Thyroid gland (tissue), 4 donors: Measurements from ENCODE around the gene LSM4.

ENCODE experiments used
- POLR2A ChIP-seq, 2 donors: fragments of 450-650 bp; IDR thresholded peaks; one replicate each; pipeline ENCODE4 v1.6.1; 2017; ENCODE audit warnings: antibody characterized with exemption in 2 of 2, mild to moderate bottlenecking in 2 of 2, moderate library complexity in 1 of 2
- TF ChIP-seq, protein P1 (sequence below), 6 experiments: fragments of 200-600 bp in 3 of 6; fragments of 450-650 bp in 3 of 6; sonication (generic) in 3 of 6; IDR thresholded peaks; one replicate each; pipeline ENCODE4 v1.5.1; 2016 to 2019; ENCODE audit warnings: antibody characterized with exemption in 6 of 6, mild to moderate bottlenecking in 2 of 6, inconsistent platforms in 1 of 6, moderate library complexity in 1 of 6

- TF ChIP-seq, protein P1, sequence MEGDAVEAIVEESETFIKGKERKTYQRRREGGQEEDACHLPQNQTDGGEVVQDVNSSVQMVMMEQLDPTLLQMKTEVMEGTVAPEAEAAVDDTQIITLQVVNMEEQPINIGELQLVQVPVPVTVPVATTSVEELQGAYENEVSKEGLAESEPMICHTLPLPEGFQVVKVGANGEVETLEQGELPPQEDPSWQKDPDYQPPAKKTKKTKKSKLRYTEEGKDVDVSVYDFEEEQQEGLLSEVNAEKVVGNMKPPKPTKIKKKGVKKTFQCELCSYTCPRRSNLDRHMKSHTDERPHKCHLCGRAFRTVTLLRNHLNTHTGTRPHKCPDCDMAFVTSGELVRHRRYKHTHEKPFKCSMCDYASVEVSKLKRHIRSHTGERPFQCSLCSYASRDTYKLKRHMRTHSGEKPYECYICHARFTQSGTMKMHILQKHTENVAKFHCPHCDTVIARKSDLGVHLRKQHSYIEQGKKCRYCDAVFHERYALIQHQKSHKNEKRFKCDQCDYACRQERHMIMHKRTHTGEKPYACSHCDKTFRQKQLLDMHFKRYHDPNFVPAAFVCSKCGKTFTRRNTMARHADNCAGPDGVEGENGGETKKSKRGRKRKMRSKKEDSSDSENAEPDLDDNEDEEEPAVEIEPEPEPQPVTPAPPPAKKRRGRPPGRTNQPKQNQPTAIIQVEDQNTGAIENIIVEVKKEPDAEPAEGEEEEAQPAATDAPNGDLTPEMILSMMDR (IDR thresholded peaks at IDR 0.05): no peak
- no peak for TF ChIP-seq POLR2A (IDR thresholded peaks at IDR 0.05)
Observed at GRCh38 chr19:18262917-18263316, 60.0 kb downstream of the LSM4 start.
